H1 (cell line): ENCODE results near the gene ACACB. TPM values are rescaled to one million over a fixed set of nuclear protein-coding genes. Genes with fewer than 3 reads are reported as not detected.

Experiments
- polyA plus RNA-seq, 7 experiments: library from polyadenylated mRNA; depleted of rRNA in 3 of 7; stranded (reverse) in 5 of 7; unstranded in 2 of 7; fragments of >200 nt in 5 of 7; fragments of 200-250 nt in 2 of 7; gene quantifications; 1 replicate in 5 of 7; 2 replicates in 1 of 7; 4 replicates in 1 of 7; pipeline versions ENCODE4 v1.2.1 to v1.2.3, GENCODE V29; 2011 to 2013; ENCODE audit warnings: missing spikeins in 2 of 7, mixed read lengths in 2 of 7
- total RNA-seq: library from RNA; stranded (reverse); fragmentation: NEBNext Ultra II Directional; extraction: Animal tissue kit (Norgen Biotek cat#: 25700); gene quantifications from 2 replicates; pipeline ENCODE4 v1.2.1, GENCODE V29; 2021
- TF ChIP-seq, protein P1 (sequence below): fragments of 300-600 bp; sonication (generic); IDR thresholded peaks from 2 replicates; pipeline ENCODE4 v1.7.1; 2012; ENCODE audit warnings: low read length, moderate library complexity, mild to moderate bottlenecking, inconsistent platforms; ENCODE audit not compliant: insufficient replicate concordance

ACACB gene
- total and polyA plus RNA-seq, 2 of the 8 experiments (the other 6 are each of a cell fraction or from before 2014, with no cell fraction given) = 5.8 to 15.3 TPM

DNA sequence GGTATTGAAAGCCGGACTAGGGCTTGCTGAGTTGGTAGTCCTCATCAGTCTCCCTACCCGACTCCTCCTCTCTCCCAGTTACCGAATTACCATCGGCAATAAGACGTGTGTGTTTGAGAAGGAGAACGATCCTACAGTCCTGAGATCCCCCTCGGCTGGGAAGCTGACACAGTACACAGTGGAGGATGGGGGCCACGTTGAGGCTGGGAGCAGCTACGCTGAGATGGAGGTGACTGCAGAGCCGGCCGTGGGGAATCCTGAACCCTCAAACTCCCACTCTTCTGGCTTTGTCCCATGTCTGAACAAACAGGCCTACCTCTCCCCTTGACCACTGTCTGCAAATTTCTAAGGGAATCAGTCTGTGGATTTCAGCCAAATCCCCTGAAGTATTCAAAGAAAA is 82.9 kb downstream of the ACACB start (continued):
- TF ChIP-seq, protein P1, sequence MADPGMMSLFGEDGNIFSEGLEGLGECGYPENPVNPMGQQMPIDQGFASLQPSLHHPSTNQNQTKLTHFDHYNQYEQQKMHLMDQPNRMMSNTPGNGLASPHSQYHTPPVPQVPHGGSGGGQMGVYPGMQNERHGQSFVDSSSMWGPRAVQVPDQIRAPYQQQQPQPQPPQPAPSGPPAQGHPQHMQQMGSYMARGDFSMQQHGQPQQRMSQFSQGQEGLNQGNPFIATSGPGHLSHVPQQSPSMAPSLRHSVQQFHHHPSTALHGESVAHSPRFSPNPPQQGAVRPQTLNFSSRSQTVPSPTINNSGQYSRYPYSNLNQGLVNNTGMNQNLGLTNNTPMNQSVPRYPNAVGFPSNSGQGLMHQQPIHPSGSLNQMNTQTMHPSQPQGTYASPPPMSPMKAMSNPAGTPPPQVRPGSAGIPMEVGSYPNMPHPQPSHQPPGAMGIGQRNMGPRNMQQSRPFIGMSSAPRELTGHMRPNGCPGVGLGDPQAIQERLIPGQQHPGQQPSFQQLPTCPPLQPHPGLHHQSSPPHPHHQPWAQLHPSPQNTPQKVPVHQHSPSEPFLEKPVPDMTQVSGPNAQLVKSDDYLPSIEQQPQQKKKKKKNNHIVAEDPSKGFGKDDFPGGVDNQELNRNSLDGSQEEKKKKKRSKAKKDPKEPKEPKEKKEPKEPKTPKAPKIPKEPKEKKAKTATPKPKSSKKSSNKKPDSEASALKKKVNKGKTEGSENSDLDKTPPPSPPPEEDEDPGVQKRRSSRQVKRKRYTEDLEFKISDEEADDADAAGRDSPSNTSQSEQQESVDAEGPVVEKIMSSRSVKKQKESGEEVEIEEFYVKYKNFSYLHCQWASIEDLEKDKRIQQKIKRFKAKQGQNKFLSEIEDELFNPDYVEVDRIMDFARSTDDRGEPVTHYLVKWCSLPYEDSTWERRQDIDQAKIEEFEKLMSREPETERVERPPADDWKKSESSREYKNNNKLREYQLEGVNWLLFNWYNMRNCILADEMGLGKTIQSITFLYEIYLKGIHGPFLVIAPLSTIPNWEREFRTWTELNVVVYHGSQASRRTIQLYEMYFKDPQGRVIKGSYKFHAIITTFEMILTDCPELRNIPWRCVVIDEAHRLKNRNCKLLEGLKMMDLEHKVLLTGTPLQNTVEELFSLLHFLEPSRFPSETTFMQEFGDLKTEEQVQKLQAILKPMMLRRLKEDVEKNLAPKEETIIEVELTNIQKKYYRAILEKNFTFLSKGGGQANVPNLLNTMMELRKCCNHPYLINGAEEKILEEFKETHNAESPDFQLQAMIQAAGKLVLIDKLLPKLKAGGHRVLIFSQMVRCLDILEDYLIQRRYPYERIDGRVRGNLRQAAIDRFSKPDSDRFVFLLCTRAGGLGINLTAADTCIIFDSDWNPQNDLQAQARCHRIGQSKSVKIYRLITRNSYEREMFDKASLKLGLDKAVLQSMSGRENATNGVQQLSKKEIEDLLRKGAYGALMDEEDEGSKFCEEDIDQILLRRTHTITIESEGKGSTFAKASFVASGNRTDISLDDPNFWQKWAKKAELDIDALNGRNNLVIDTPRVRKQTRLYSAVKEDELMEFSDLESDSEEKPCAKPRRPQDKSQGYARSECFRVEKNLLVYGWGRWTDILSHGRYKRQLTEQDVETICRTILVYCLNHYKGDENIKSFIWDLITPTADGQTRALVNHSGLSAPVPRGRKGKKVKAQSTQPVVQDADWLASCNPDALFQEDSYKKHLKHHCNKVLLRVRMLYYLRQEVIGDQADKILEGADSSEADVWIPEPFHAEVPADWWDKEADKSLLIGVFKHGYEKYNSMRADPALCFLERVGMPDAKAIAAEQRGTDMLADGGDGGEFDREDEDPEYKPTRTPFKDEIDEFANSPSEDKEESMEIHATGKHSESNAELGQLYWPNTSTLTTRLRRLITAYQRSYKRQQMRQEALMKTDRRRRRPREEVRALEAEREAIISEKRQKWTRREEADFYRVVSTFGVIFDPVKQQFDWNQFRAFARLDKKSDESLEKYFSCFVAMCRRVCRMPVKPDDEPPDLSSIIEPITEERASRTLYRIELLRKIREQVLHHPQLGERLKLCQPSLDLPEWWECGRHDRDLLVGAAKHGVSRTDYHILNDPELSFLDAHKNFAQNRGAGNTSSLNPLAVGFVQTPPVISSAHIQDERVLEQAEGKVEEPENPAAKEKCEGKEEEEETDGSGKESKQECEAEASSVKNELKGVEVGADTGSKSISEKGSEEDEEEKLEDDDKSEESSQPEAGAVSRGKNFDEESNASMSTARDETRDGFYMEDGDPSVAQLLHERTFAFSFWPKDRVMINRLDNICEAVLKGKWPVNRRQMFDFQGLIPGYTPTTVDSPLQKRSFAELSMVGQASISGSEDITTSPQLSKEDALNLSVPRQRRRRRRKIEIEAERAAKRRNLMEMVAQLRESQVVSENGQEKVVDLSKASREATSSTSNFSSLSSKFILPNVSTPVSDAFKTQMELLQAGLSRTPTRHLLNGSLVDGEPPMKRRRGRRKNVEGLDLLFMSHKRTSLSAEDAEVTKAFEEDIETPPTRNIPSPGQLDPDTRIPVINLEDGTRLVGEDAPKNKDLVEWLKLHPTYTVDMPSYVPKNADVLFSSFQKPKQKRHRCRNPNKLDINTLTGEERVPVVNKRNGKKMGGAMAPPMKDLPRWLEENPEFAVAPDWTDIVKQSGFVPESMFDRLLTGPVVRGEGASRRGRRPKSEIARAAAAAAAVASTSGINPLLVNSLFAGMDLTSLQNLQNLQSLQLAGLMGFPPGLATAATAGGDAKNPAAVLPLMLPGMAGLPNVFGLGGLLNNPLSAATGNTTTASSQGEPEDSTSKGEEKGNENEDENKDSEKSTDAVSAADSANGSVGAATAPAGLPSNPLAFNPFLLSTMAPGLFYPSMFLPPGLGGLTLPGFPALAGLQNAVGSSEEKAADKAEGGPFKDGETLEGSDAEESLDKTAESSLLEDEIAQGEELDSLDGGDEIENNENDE = no peak
